Ectodermal cell (in vitro differentiated cells): ENCODE data around the gene KCNA2. TPM values are rescaled to one million over a fixed set of nuclear protein-coding genes. Genes with fewer than 3 reads are reported as not detected.
A peak's percentile ranks its signal among the peaks of the same experiment; 100 is the strongest.

Experiments
- H3K27ac ChIP-seq: 2 replicates; pipeline ENCODE4 v1.7.0; 2013; ENCODE audit warnings: mild to moderate bottlenecking, low read depth, low read length; ENCODE audit not compliant: insufficient read depth, poor library complexity, severe bottlenecking
- H3K27me3 ChIP-seq: 2 replicates; pipeline ENCODE4 v1.7.0; 2013; ENCODE audit warnings: mild to moderate bottlenecking, low read length; ENCODE audit not compliant: insufficient read depth, control insufficient read depth, poor library complexity, severe bottlenecking
- H3K36me3 ChIP-seq: one replicate; pipeline ENCODE4 v1.7.0; 2013; ENCODE audit warnings: low read length; ENCODE audit not compliant: control insufficient read depth, insufficient read depth
- H3K4me1 ChIP-seq: one replicate; pipeline ENCODE4 v1.7.0; 2013; ENCODE audit warnings: low read length; ENCODE audit not compliant: control insufficient read depth, insufficient read depth
- H3K4me3 ChIP-seq: 2 replicates; pipeline ENCODE4 v1.7.0; 2013; ENCODE audit warnings: low read depth, low read length, control low read depth; ENCODE audit not compliant: insufficient read depth
- H3K9me3 ChIP-seq: 2 replicates; pipeline ENCODE4 v1.7.0; 2013; ENCODE audit warnings: mild to moderate bottlenecking, low read length, moderate library complexity; ENCODE audit not compliant: control insufficient read depth
- WGBS, 2 experiments: methylation state at CpG; one replicate each; pipeline ENCODE4 v1.1.7; 2013; ENCODE audit warnings: missing lambda C conversion rate in 2 of 2; 5-methylcytosine and 5-hydroxymethylcytosine counted together
- polyA plus RNA-seq, 4 experiments: library from polyadenylated mRNA; stranded (reverse); fragments of 50-300 nt; gene quantifications; one replicate each; pipeline ENCODE4 v1.2.3, GENCODE V29; 2013

The KCNA2 gene
- polyA plus RNA-seq (2013, experiment 1 of 4): 0.80 TPM
- 0.98 TPM for polyA plus RNA-seq (2013, experiment 2 of 4)
- polyA plus RNA-seq (2013, experiment 3 of 4): 0.69 TPM
- 1.9 TPM for polyA plus RNA-seq (2013, experiment 4 of 4)

DNA sequence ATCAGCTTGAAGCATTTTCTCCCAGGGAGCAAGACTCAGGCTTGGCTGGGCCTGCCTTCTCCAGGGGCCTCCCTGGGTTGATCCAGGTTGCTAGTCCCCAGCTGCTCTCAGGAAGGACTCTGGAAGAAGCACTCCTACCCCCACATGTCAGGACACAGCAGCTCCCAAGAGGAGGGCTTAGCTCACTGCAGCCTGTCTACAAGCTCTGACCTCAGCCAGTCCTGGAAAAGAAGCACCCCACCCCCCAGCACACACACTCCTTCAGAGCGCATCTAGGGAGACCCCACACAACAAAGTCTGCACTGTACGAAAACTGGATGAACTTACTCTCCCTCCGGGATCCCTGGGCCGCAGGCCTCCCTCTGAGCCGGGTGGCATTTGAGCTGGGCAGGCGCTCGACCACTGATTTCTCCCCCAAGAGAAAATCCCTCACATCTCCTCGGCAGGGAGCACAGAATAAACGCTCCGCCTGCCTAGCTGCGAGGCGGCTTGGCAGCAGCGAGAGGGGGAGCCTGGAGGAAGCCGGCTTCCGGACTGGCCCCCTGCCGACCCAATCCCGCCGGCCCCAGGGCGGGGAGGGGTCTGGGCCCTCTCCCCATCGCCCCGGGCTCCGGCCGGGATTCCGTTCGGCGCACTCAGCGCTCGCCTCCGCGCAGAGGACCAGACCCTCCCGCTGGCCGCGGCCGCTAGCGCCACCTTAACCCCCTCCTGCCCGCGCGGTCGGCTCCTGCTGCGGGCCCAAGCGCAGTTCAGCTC lies at the start of gene KCNA2:
KCNA2 (minus strand) TSS at position 458 of the 756 bp plus-strand sequence. CDS start 1,576 bp downstream, outside the sequence.
- Histone ChIP-seq H3K27me3 (peaks cover 70% of the 10 kb centered on the region), H3K4me3 (peak within 1 kb of the TSS; percentile 29), H3K36me3 (no peaks in the 10 kb centered on the region), H3K9me3 (no peaks in the 10 kb centered on the region), H3K27ac (no peak within 1 kb of the TSS), H3K4me1 (peaks cover 10% of the 10 kb centered on the region)
- WGBS, 2 experiments: 0% methylated on average over 41 of the region's 41 CpGs

DNA sequence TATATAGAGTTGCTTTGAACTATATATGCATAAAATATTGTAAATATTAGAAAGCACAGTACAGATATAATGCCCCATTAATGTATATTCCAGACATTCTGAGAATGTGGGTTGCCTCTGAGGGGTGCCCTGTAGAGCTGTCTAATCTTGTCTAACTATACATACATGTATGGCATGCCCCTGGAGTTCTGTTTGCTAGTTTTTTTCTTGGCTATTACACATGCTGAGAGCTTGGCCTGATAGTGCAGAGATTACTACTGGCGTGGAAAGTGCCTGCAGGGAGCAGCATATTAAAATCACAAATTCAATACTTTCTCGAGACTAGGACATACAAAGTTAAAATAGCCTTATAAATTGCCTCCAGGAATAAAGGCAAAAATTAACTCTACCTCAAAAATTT lies 44.5 kb upstream of the KCNA2 start:
- 83 to 89% methylated on average over 2 of the region's 2 CpGs for WGBS, 2 experiments
- no peak overlapping the region for H3K27ac ChIP-seq
- no peaks in the 10 kb centered on the region for H3K27me3 ChIP-seq
- no peaks in the 10 kb centered on the region for H3K9me3 ChIP-seq
- no peaks in the 10 kb centered on the region for H3K36me3 ChIP-seq
- no peaks in the 10 kb centered on the region for H3K4me1 ChIP-seq
- H3K4me3 ChIP-seq: no peak overlapping the region

DNA sequence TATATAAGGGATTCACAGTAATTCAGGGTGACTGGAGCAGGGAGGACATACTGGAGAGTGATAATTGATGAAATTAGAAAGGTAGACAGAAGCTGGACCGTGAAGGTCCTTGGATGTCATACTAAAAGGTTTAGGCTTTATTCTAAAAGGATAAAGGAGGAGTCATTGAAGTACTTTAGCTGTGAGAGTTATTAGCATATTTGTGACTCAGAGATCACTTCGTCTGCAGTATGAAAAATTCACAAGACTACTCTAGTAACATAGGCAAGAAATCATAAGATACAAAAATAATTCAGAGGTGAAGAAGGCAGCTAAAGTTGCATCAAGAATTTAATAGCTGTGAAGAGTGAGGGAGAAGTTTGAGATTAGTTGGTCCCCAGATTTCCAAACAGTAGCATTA lies 42.3 kb upstream of the KCNA2 start:
- H3K27me3 ChIP-seq: no peaks in the 10 kb centered on the region
- no peak overlapping the region for H3K27ac ChIP-seq
- no peaks in the 10 kb centered on the region for H3K9me3 ChIP-seq
- WGBS, 2 experiments: 67 to 78% methylated on average over 1 of the region's 2 CpGs
- no peaks in the 10 kb centered on the region for H3K4me1 ChIP-seq
- no peaks in the 10 kb centered on the region for H3K36me3 ChIP-seq
- no peak overlapping the region for H3K4me3 ChIP-seq

DNA sequence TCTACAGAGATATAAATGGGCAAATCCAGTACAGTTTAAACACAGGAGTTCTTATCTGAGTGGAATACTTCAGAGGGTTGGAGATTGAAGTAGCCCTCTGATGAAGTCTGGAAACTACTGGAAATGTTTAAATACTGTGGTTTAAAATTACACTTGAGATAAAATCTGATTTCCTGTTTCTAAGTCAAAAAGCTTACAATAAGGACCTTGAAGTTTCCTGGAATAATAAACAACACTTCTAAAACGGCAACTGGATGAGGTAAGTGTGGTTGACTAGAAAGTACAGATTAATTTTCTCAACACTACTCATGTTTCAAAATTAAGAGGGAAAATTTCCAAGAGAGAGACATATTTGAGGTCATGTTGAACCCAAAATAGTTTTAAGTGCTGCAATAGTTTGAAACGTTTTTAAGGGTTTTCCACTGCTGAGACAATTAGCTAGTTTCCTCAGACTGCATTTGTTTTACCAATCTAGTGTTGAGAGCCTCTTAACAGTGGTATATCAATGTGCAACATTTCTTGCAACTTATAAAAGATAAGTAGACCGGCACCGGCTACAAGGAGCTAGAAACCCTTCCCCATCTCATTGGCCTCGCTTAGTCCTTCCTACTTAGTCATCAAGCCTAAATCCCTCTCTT lies 41.2 kb upstream of the KCNA2 start:
- WGBS, 2 experiments: 91 to 93% methylated on average over 4 of the region's 5 CpGs
- H3K36me3 ChIP-seq: no peaks in the 10 kb centered on the region
- no peaks in the 10 kb centered on the region for H3K4me1 ChIP-seq
- no peak overlapping the region for H3K4me3 ChIP-seq
- no peak overlapping the region for H3K27ac ChIP-seq
- no peaks in the 10 kb centered on the region for H3K9me3 ChIP-seq
- H3K27me3 ChIP-seq: no peaks in the 10 kb centered on the region

GRCh38 chr1:110645821-110646735 lies 39.9 kb upstream of the KCNA2 start:
- H3K9me3 ChIP-seq: no peaks in the 10 kb centered on the region
- no peak overlapping the region for H3K27ac ChIP-seq
- WGBS, 2 experiments: 83 to 98% methylated on average over 2 to 4 of the region's 4 CpGs
- H3K4me1 ChIP-seq: no peaks in the 10 kb centered on the region
- no peaks in the 10 kb centered on the region for H3K36me3 ChIP-seq
- no peak overlapping the region for H3K4me3 ChIP-seq
- H3K27me3 ChIP-seq: no peaks in the 10 kb centered on the region

- no peaks in the 10 kb centered on the region for H3K9me3 ChIP-seq
- H3K27ac ChIP-seq: no peak overlapping the region
- no peak overlapping the region for H3K4me3 ChIP-seq
- H3K36me3 ChIP-seq: no peaks in the 10 kb centered on the region
- H3K27me3 ChIP-seq: no peaks in the 10 kb centered on the region
- no peaks in the 10 kb centered on the region for H3K4me1 ChIP-seq
Measured at GRCh38 chr1:110645211-110645610, 39.1 kb upstream of the KCNA2 start.

- WGBS, 2 experiments: 53 to 58% methylated on average over 4 of the region's 4 CpGs
- no peaks in the 10 kb centered on the region for H3K27me3 ChIP-seq
- no peaks in the 10 kb centered on the region for H3K9me3 ChIP-seq
- H3K4me1 ChIP-seq: no peaks in the 10 kb centered on the region
- no peaks in the 10 kb centered on the region for H3K36me3 ChIP-seq
- no peak overlapping the region for H3K27ac ChIP-seq
- H3K4me3 ChIP-seq: no peak overlapping the region
Measured at GRCh38 chr1:110643879-110644472, 37.8 kb upstream of the KCNA2 start.

GRCh38 chr1:110639724-110640386 lies 33.7 kb upstream of the KCNA2 start:
- Histone ChIP-seq H3K4me3 (no peak overlapping the region), H3K4me1 (no peaks in the 10 kb centered on the region), H3K9me3 (no peaks in the 10 kb centered on the region), H3K36me3 (no peaks in the 10 kb centered on the region), H3K27me3 (no peaks in the 10 kb centered on the region), H3K27ac (no peak overlapping the region)
- WGBS, 2 experiments: 91 to 95% methylated on average over 2 of the region's 2 CpGs

GRCh38 chr1:110638556-110638955 lies 32.4 kb upstream of the KCNA2 start:
- Histone ChIP-seq H3K4me1 (no peaks in the 10 kb centered on the region), H3K9me3 (no peaks in the 10 kb centered on the region), H3K4me3 (no peak overlapping the region), H3K36me3 (no peaks in the 10 kb centered on the region), H3K27me3 (no peaks in the 10 kb centered on the region), H3K27ac (no peak overlapping the region)
- WGBS, 2 experiments: 92 to 96% methylated on average over 6 of the region's 6 CpGs
